ENCODE data around the gene CCDC87.

- peak; percentile 38 for TF ChIP-seq CTCF (IDR thresholded peaks at IDR 0.05; ENCODE audit: borderline replicate concordance, extremely low read depth, low read length, poor library complexity, severe bottlenecking)
- no peak for TF ChIP-seq EZH2 (IDR thresholded peaks at IDR 0.05; ENCODE audit: borderline replicate concordance, low read depth, low read length, severe bottlenecking)
Observed at GRCh38 chr11:66638177-66639065, 45.6 kb upstream of the CCDC87 start, which contains the start of gene RBM4.

Data from DND-41 (cell line).